Trophoblast cell (in vitro differentiated cells and primary cell): ENCODE data around the gene CLDN2.

ENCODE experiments used
- DNase-seq, 2 donors: peaks; one replicate each; pipeline ENCODE4 v3.0.0-alpha.2; 2016
- H2AFZ ChIP-seq: 2 replicates; pipeline ENCODE4 v1.6.1; 2013; ENCODE audit warnings: low read length, moderate library complexity, mild to moderate bottlenecking; ENCODE audit not compliant: insufficient read depth, poor library complexity
- H2AK5ac ChIP-seq: 2 replicates; pipeline ENCODE4 v1.6.1; 2013; ENCODE audit warnings: mild to moderate bottlenecking, low read length
- H2BK120ac ChIP-seq: 2 replicates; pipeline ENCODE4 v1.6.1; 2013; ENCODE audit warnings: low read length, mild to moderate bottlenecking, moderate library complexity; ENCODE audit not compliant: insufficient read depth, poor library complexity
- H2BK12ac ChIP-seq: 2 replicates; pipeline ENCODE4 v1.6.1; 2013; ENCODE audit warnings: mild to moderate bottlenecking, low read length, moderate library complexity
- H2BK5ac ChIP-seq: 2 replicates; pipeline ENCODE4 v1.6.1; 2013; ENCODE audit warnings: low read length, low read depth, moderate library complexity, mild to moderate bottlenecking; ENCODE audit not compliant: poor library complexity
- H3K14ac ChIP-seq: 2 replicates; pipeline ENCODE4 v1.6.1; 2013; ENCODE audit warnings: mild to moderate bottlenecking, low read length
- H3K18ac ChIP-seq: 2 replicates; pipeline ENCODE4 v1.6.1; 2013; ENCODE audit warnings: mild to moderate bottlenecking, low read length
- H3K23ac ChIP-seq: 2 replicates; pipeline ENCODE4 v1.6.1; 2013; ENCODE audit warnings: low read length
- H3K27ac ChIP-seq: 2 replicates; pipeline ENCODE4 v1.5.1; 2013; ENCODE audit warnings: low read depth, mild to moderate bottlenecking, inconsistent platforms, low read length, moderate library complexity
- H3K27me3 ChIP-seq: 2 replicates; pipeline ENCODE4 v1.6.1; 2013; ENCODE audit warnings: inconsistent platforms, mild to moderate bottlenecking, low read length, moderate library complexity; ENCODE audit not compliant: insufficient read depth
- H3K36me3 ChIP-seq, 2 experiments: 1 replicate in 1 of 2; 2 replicates in 1 of 2; pipeline ENCODE4 v1.6.1; 2013; ENCODE audit warnings: low read length in 2 of 2, mild to moderate bottlenecking in 2 of 2, moderate library complexity in 1 of 2; ENCODE audit not compliant: insufficient read depth in 2 of 2, control insufficient read depth in 1 of 2
- H3K4ac ChIP-seq: 2 replicates; pipeline ENCODE4 v1.6.1; 2013; ENCODE audit warnings: low read depth, mild to moderate bottlenecking, low read length, moderate library complexity
- H3K4me1 ChIP-seq, 2 experiments: 1 replicate in 1 of 2; 2 replicates in 1 of 2; pipeline ENCODE4 v1.6.1; 2013; ENCODE audit warnings: low read length in 2 of 2, mild to moderate bottlenecking in 2 of 2, moderate library complexity in 1 of 2; ENCODE audit not compliant: insufficient read depth in 2 of 2, control insufficient read depth in 1 of 2
- H3K4me2 ChIP-seq: 2 replicates; pipeline ENCODE4 v1.6.1; 2013; ENCODE audit warnings: inconsistent platforms, mild to moderate bottlenecking, low read length, moderate library complexity
- H3K4me3 ChIP-seq: 2 replicates; pipeline ENCODE4 v1.5.1; 2013; ENCODE audit warnings: mild to moderate bottlenecking, low read depth, low read length, inconsistent platforms
- H3K79me1 ChIP-seq: one replicate; pipeline ENCODE4 v1.6.1; 2013; ENCODE audit warnings: low read length
- H3K79me2 ChIP-seq: 2 replicates; pipeline ENCODE4 v1.6.1; 2013; ENCODE audit warnings: low read length, mild to moderate bottlenecking; ENCODE audit not compliant: control insufficient read depth, insufficient read depth, poor library complexity
- H3K9ac ChIP-seq: 2 replicates; pipeline ENCODE4 v1.6.1; 2013; ENCODE audit warnings: mild to moderate bottlenecking, low read length
- H3K9me3 ChIP-seq: 2 replicates; pipeline ENCODE4 v1.6.1; 2013; ENCODE audit warnings: low read depth, mild to moderate bottlenecking, control low read depth, inconsistent platforms, low read length; ENCODE audit not compliant: insufficient read depth
- H4K12ac ChIP-seq: 2 replicates; pipeline ENCODE4 v1.6.1; 2013; ENCODE audit warnings: low read depth, mild to moderate bottlenecking, low read length, moderate library complexity
- H4K8ac ChIP-seq: 2 replicates; pipeline ENCODE4 v1.6.1; 2013; ENCODE audit warnings: low read depth, mild to moderate bottlenecking, low read length, moderate library complexity
- H4K91ac ChIP-seq: one replicate; pipeline ENCODE4 v1.6.1; 2013; ENCODE audit warnings: low read depth, mild to moderate bottlenecking, low read length, moderate library complexity
- WGBS: extraction: QIAGEN DNeasy Blood & Tissue Kit; methylation state at CpG from one replicate; pipeline ENCODE4 v1.1.7; 2013; ENCODE audit warnings: missing lambda C conversion rate; ENCODE audit not compliant: insufficient read length, insufficient coverage; ENCODE audit errors: extremely low coverage; 5-methylcytosine and 5-hydroxymethylcytosine counted together

The CLDN2 gene

DNA sequence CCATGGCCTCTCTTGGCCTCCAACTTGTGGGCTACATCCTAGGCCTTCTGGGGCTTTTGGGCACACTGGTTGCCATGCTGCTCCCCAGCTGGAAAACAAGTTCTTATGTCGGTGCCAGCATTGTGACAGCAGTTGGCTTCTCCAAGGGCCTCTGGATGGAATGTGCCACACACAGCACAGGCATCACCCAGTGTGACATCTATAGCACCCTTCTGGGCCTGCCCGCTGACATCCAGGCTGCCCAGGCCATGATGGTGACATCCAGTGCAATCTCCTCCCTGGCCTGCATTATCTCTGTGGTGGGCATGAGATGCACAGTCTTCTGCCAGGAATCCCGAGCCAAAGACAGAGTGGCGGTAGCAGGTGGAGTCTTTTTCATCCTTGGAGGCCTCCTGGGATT is 8.0 kb downstream of the CLDN2 start:
- Histone ChIP-seq H3K18ac (no peak overlapping the region), H3K14ac (no peak overlapping the region), H4K91ac (no peak overlapping the region), H2BK12ac (no peak overlapping the region), H3K4me1 (peaks cover 14 to 16% of the 10 kb centered on the region in 2 experiments), H3K4me3 (no peak overlapping the region), H4K12ac (no peak overlapping the region), H4K8ac (no peak overlapping the region), H3K9me3 (no peaks in the 10 kb centered on the region), H2BK120ac (no peak overlapping the region), H3K9ac (no peak overlapping the region), H3K4me2 (no peak overlapping the region), H3K4ac (no peak overlapping the region), H2AFZ (no peak overlapping the region), H3K27me3 (no peaks in the 10 kb centered on the region), H3K36me3 (no peaks in the 10 kb centered on the region), H3K27ac (no peak overlapping the region), H3K79me1 (peaks cover 3% of the 10 kb centered on the region), H3K79me2 (no peaks in the 10 kb centered on the region), H2BK5ac (no peak overlapping the region), H3K23ac (no peak overlapping the region), H2AK5ac (no peak overlapping the region)
- no CpG with 5 or more reads among the region's 4 CpGs for WGBS
- DNase-seq, result no peak

DNA sequence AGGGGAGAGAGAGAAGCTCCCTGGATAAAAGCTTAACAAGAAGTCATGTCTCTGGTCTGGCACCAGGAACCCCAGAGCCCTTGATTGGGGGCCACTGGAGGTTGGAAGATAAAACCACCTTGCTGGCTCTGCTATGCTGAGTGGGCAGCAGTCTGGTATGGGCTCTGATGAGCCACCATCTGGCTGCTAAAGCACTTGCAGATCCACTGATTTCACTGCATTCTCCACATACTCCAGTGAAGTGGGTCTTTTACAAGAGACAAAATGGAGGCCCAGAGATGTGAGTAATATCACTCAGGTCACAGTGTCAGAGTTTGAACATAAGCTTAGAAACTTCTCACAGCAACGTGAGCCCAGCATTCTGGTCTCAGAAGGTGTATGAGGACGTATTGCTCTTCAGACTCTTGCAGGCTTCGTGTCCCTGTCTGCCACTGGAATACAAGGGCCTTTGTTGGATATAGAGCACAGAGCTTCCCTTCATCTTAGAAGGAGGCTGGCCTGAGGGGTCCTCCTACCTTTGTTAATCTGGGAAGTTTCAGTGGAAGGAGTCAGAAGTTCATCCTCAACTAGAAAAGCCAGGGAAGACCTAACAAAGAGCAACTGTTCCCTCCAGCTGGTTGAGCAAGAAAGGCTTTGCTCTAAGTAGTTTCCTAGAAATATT is 11.8 kb downstream of the CLDN2 start:
- WGBS, result no CpG with 5 or more reads among the region's 3 CpGs

DNA sequence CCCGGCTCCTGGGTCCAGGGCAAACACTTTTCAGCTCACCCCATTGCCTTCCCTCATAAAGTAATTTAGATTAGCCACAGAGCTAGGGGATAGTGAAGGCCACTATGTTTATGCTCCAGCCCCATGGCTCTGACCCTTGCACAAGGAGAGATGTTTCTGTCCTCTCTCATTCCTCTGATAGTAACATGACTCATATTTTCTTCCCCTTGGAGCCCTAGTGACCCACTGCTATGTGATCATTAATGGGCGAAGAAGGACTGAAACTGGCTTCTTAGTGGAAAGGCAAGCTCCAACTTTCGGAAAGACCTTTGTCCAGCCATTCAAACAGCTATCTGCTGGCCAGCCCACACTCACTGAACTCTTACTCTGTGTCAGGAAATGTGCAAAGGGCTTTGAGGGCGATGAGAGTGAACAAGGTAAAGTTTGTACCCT is 12.3 kb downstream of the CLDN2 start:
- H3K23ac ChIP-seq, result no peak overlapping the region
- H4K91ac ChIP-seq, result no peak overlapping the region
- peaks cover 17 to 18% of the 10 kb centered on the region in 2 experiments for H3K4me1 ChIP-seq
- H3K27ac ChIP-seq, result peak overlapping the region; percentile 76
- H3K4me3 ChIP-seq, result no peak overlapping the region
- no peak overlapping the region for H2BK12ac ChIP-seq
- no peak overlapping the region for H3K9ac ChIP-seq
- no peak overlapping the region for H4K12ac ChIP-seq
- peaks cover 5% of the 10 kb centered on the region for H3K79me1 ChIP-seq
- H4K8ac ChIP-seq, result no peak overlapping the region
- no peak overlapping the region for H3K18ac ChIP-seq
- H3K14ac ChIP-seq, result no peak overlapping the region
- no peak overlapping the region for H3K4ac ChIP-seq
- H3K79me2 ChIP-seq, result no peaks in the 10 kb centered on the region
- H3K4me2 ChIP-seq, result no peak overlapping the region
- H2AK5ac ChIP-seq, result no peak overlapping the region
- no CpG with 5 or more reads among the region's 4 CpGs for WGBS
- H3K9me3 ChIP-seq, result no peaks in the 10 kb centered on the region
- peak overlapping the region; percentile 38 for H2BK5ac ChIP-seq
- DNase-seq, result peak; percentile 43 to 73
- H3K36me3 ChIP-seq, result no peaks in the 10 kb centered on the region
- H3K27me3 ChIP-seq, result no peaks in the 10 kb centered on the region
- H2AFZ ChIP-seq, result no peak overlapping the region
- no peak overlapping the region for H2BK120ac ChIP-seq

More for the DNA sequence above, 11.8 kb downstream of the CLDN2 start:
- Histone ChIP-seq H3K9ac (no peak overlapping the region), H3K27me3 (no peaks in the 10 kb centered on the region), H3K36me3 (no peaks in the 10 kb centered on the region), H2BK12ac (no peak overlapping the region), H2AK5ac (no peak overlapping the region), H3K18ac (no peak overlapping the region), H3K79me1 (peaks cover 5% of the 10 kb centered on the region), H3K9me3 (no peaks in the 10 kb centered on the region), H4K8ac (peak overlapping the region; percentile 9), H3K4me3 (no peak overlapping the region), H2AFZ (peak overlapping the region; percentile 9), H3K27ac (peak overlapping the region; percentile 41), H2BK120ac (peak overlapping the region; percentile 45), H3K79me2 (no peaks in the 10 kb centered on the region), H3K4me1 (peaks cover 18 to 19% of the 10 kb centered on the region in 2 experiments), H3K4me2 (no peak overlapping the region), H2BK5ac (peak overlapping the region; percentile 10), H4K12ac (no peak overlapping the region), H4K91ac (no peak overlapping the region), H3K4ac (no peak overlapping the region), H3K14ac (no peak overlapping the region), H3K23ac (no peak overlapping the region)
- DNase-seq, result peak; percentile 31 to 76

DNA sequence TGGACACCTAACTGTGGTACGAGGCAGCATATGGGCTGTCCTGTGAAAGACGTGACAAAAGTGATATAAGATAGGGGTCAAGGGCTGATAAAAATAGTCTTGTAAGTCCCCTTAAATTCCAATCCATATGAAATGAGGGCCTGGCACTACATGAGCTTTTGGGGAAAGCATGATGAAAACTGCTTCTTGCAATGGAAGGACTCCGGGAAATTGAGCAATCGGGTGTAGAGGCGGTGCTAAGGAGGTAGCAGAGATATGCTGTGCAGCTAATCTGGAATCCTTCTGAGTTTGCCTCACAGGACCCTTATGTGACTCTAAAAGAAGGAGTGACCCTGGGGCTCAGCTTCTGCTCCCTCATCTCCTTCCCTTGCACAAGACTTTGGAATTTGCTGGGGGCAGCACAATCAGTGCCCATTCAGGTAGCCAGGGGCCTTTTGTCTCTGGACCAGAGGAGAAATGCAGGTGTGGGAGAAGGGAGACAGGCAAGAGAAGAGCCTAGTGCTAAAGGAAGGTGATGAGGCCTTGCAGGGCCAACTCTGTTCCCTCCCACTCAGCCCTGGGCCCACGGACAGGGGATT is 12.8 kb downstream of the CLDN2 start:
- Histone ChIP-seq H3K4me3 (no peak overlapping the region), H4K91ac (peak overlapping the region; percentile 49), H3K4me1 (peaks cover 17 to 18% of the 10 kb centered on the region in 2 experiments), H3K9ac (no peak overlapping the region), H3K79me2 (no peaks in the 10 kb centered on the region), H3K14ac (peak overlapping the region; percentile 54), H2BK5ac (peak overlapping the region; percentile 62), H2AK5ac (no peak overlapping the region), H4K12ac (no peak overlapping the region), H3K9me3 (no peaks in the 10 kb centered on the region), H2BK120ac (no peak overlapping the region), H3K4me2 (no peak overlapping the region), H2AFZ (no peak overlapping the region), H3K18ac (peak overlapping the region; percentile 57), H3K27ac (peak overlapping the region; percentile 76), H3K79me1 (peaks cover 5% of the 10 kb centered on the region), H4K8ac (peak overlapping the region; percentile 12), H3K27me3 (no peaks in the 10 kb centered on the region), H2BK12ac (no peak overlapping the region), H3K36me3 (no peaks in the 10 kb centered on the region), H3K23ac (no peak overlapping the region), H3K4ac (no peak overlapping the region)
- WGBS, result no CpG with 5 or more reads among the region's 6 CpGs
- peak; percentile 81 to 94 for DNase-seq
